ENCODE results near the gene DIP2A. TPM values are rescaled to one million over a fixed set of nuclear protein-coding genes. Genes with fewer than 3 reads are reported as not detected.

The DIP2A gene
- total RNA-seq, 4 donors from 2014 or later, result 42.3 to 141 (median 52.8) TPM

DNA sequence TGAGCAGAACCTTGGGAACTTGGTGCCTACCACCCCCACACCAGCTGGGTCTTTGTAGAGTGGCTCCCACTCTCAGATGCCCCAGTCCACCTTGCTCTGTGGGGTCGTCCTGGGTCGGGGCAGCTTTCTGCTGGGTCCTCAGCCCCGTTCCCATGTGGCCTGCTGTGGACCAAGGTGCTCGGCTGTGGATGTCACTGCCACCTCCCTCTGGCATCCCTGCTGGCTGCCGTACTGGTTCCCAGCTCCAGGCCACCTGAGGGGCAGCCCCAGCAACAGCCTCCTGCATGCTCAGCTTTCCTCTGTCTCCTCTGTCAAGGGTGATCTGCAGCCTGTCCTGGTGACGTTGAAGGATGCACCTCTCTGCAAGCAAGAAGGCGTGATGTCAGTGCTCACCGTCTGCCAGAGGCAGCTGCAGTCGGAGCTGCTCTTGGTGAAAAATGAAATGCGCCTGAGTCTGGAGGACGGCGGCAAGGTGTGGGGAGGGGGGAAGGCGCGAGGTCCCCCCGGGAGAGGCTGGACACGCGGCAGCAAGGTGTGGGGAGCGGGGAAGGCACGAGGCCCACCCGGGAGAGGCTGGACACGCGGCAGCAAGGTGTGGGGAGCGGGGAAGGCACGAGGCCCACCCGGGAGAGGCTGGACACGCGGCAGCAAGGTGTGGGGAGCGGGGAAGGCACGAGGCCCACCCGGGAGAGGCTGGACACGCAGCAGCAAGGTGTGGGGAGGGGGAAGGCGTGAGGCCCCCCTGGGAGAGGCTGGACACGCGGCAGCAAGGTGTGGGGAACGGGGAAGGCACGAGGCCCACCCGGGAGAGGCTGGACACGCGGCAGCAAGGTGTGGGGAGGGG, 45.9 kb upstream of the DIP2A start:
- peaks cover 52% of the 10 kb centered on the region for H3K36me3 ChIP-seq
- TF ChIP-seq EP300 (IDR thresholded peaks at IDR 0.05) (no peak), POLR2AphosphoS5 (IDR thresholded peaks at IDR 0.05) (no peak), CTCF (IDR thresholded peaks at IDR 0.05) (no peak), POLR2A (IDR thresholded peaks at IDR 0.05) (no peak)
- 83% methylated on average over 38 of the region's 39 CpGs for WGBS
- no peak overlapping the region for H3K27ac ChIP-seq
- H3K9me3 ChIP-seq, result no peaks in the 10 kb centered on the region
- DNase-seq (ENCODE audit: low spot score in 2 of 2), result peak in 1 of 2 donors; percentile 66
- no peaks in the 10 kb centered on the region for H3K27me3 ChIP-seq
- no peak overlapping the region for H3K4me3 ChIP-seq
- H3K4me1 ChIP-seq, result no peaks in the 10 kb centered on the region

GRCh38 chr21:46413365-46413696, 45.4 kb upstream of the DIP2A start:
- no peak for DNase-seq (ENCODE audit: low spot score in 2 of 2)
- Histone ChIP-seq H3K9me3 (no peaks in the 10 kb centered on the region), H3K4me1 (no peaks in the 10 kb centered on the region), H3K36me3 (peaks cover 55% of the 10 kb centered on the region), H3K27ac (no peak overlapping the region), H3K4me3 (no peak overlapping the region), H3K27me3 (no peaks in the 10 kb centered on the region)
- 72% methylated on average over 9 of the region's 9 CpGs for WGBS
- TF ChIP-seq EP300 (IDR thresholded peaks at IDR 0.05), result no peak
- TF ChIP-seq POLR2AphosphoS5 (IDR thresholded peaks at IDR 0.05), result no peak
- TF ChIP-seq POLR2A (IDR thresholded peaks at IDR 0.05), result no peak
- no peak for TF ChIP-seq CTCF (IDR thresholded peaks at IDR 0.05)

GRCh38 chr21:46414965-46415275, 43.8 kb upstream of the DIP2A start:
- no peak for DNase-seq (ENCODE audit: low spot score in 2 of 2)
- no peak for TF ChIP-seq POLR2AphosphoS5 (IDR thresholded peaks at IDR 0.05)
- H3K9me3 ChIP-seq, result no peaks in the 10 kb centered on the region
- H3K4me1 ChIP-seq, result no peaks in the 10 kb centered on the region
- H3K36me3 ChIP-seq, result peaks cover 62% of the 10 kb centered on the region
- WGBS, result 97% methylated on average over 13 of the region's 13 CpGs
- no peak overlapping the region for H3K4me3 ChIP-seq
- H3K27me3 ChIP-seq, result no peaks in the 10 kb centered on the region
- H3K27ac ChIP-seq, result no peak overlapping the region

GRCh38 chr21:46416551-46416950, 42.1 kb upstream of the DIP2A start:
- TF ChIP-seq CTCF (IDR thresholded peaks at IDR 0.05) (no peak), POLR2A (IDR thresholded peaks at IDR 0.05) (no peak), EP300 (IDR thresholded peaks at IDR 0.05) (no peak), POLR2AphosphoS5 (IDR thresholded peaks at IDR 0.05) (no peak)
- 94% methylated on average over 9 of the region's 20 CpGs for WGBS
- no peak overlapping the region for H3K27ac ChIP-seq
- no peak overlapping the region for H3K4me3 ChIP-seq
- DNase-seq (ENCODE audit: low spot score in 2 of 2), result no peak
- no peaks in the 10 kb centered on the region for H3K27me3 ChIP-seq
- no peaks in the 10 kb centered on the region for H3K4me1 ChIP-seq
- no peaks in the 10 kb centered on the region for H3K9me3 ChIP-seq
- peaks cover 60% of the 10 kb centered on the region for H3K36me3 ChIP-seq

DNA sequence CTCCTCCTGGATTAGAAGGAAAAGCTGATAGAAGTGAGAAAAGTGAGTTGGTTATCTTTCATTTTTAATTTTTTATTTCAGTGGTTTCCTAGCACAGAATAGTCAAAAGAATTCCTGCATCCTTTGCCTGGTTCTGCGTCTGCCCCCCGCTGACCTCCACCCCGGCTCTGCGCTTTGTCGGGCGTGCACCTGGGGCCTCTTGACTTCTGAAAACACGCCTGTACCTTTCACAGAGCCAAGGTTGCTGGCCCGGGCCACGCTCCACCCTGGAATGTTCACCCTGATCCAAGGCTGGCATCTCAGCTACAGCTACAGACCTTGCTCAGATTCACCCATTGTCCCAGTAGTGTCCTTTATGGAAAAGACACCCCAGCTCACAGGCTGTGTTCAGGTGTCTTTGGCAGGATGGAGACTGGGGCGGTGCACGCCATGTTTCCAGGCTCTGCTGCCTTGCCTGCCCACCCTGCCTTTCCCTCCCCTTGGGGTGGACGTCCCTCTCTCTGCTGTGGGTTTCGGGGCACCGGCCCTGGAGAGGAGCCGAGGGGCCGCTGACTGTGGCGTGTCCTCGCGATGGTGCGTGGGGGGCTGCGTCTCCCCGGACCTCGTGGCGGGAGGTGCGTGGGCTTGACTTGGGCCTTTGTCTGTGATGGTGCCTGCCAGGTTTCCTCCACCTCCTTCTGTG, 40.3 kb upstream of the DIP2A start:
- TF ChIP-seq POLR2A (IDR thresholded peaks at IDR 0.05) (no peak), EP300 (IDR thresholded peaks at IDR 0.05) (no peak), POLR2AphosphoS5 (IDR thresholded peaks at IDR 0.05) (no peak)
- peaks cover 59% of the 10 kb centered on the region for H3K36me3 ChIP-seq
- no peak overlapping the region for H3K4me3 ChIP-seq
- H3K27ac ChIP-seq, result no peak overlapping the region
- H3K27me3 ChIP-seq, result no peaks in the 10 kb centered on the region
- no peak for DNase-seq (ENCODE audit: low spot score in 2 of 2)
- WGBS, result 83% methylated on average over 24 of the region's 25 CpGs
- no peaks in the 10 kb centered on the region for H3K4me1 ChIP-seq
- H3K9me3 ChIP-seq, result no peaks in the 10 kb centered on the region

Data from suprapubic skin (tissue), 4 donors.